ENCODE measurements around the gene SEC63.
"Not testable (repeated sequence)": the region's sequence is repeated elsewhere in the genome, so short reads cannot be mapped to it uniquely, and the experiment has no call there.

The SEC63 gene

GRCh38 chr6:107860144-107860543, 97.9 kb downstream of the SEC63 start:
- not testable (repeated sequence) for DNase-seq (ENCODE audit: low spot score)

GRCh38 chr6:107853230-107853629, 104.8 kb downstream of the SEC63 start:
- no peak for DNase-seq (ENCODE audit: low spot score)

GRCh38 chr6:107849325-107849724, 108.7 kb downstream of the SEC63 start:
- DNase-seq (ENCODE audit: low spot score): no peak

- peak; percentile 96 for DNase-seq (ENCODE audit: low spot score)
These were observed 109.9 kb downstream of the SEC63 start for GRCh38 chr6:107847844-107848802.

GRCh38 chr6:107846262-107846795, 111.7 kb downstream of the SEC63 start:
- DNase-seq (ENCODE audit: low spot score): no peak

- DNase-seq (ENCODE audit: low spot score): no peak
These were observed 112.2 kb downstream of the SEC63 start for GRCh38 chr6:107845777-107846176.

- DNase-seq (ENCODE audit: low spot score): no peak
These were observed 114.6 kb downstream of the SEC63 start for GRCh38 chr6:107843400-107843799.

- DNase-seq (ENCODE audit: low spot score): no peak
These were observed 116.7 kb downstream of the SEC63 start for GRCh38 chr6:107841275-107841670.

- DNase-seq (ENCODE audit: low spot score): no peak
These were observed 117.3 kb downstream of the SEC63 start for GRCh38 chr6:107840636-107841274.

GRCh38 chr6:107833136-107833535, 124.9 kb downstream of the SEC63 start:
- no peak for DNase-seq (ENCODE audit: low spot score)

- DNase-seq (ENCODE audit: low spot score): no peak
These were observed 125.6 kb downstream of the SEC63 start for GRCh38 chr6:107832151-107833056.

GRCh38 chr6:107830060-107830459, 127.9 kb downstream of the SEC63 start:
- no peak for DNase-seq (ENCODE audit: low spot score)

- DNase-seq (ENCODE audit: low spot score): no peak
These were observed 130.5 kb downstream of the SEC63 start for GRCh38 chr6:107827541-107827940.

- DNase-seq (ENCODE audit: low spot score): no peak
These were observed 134.9 kb downstream of the SEC63 start for GRCh38 chr6:107823047-107823557.

GRCh38 chr6:107822176-107823046, 135.6 kb downstream of the SEC63 start:
- DNase-seq (ENCODE audit: low spot score): peak; percentile 23

- peak; percentile 30 for DNase-seq (ENCODE audit: low spot score)
These were observed 136.4 kb downstream of the SEC63 start for GRCh38 chr6:107821591-107821990.

- DNase-seq (ENCODE audit: low spot score): peak; percentile 51
These were observed 137.4 kb downstream of the SEC63 start for GRCh38 chr6:107820338-107821261.

- DNase-seq (ENCODE audit: low spot score): peak; percentile 79
These were observed 138.1 kb downstream of the SEC63 start for GRCh38 chr6:107819964-107820337.

GRCh38 chr6:107819217-107819616, 138.8 kb downstream of the SEC63 start:
- DNase-seq (ENCODE audit: low spot score): no peak

- DNase-seq (ENCODE audit: low spot score): no peak
These were observed 139.7 kb downstream of the SEC63 start for GRCh38 chr6:107818272-107818671.
